ENCODE results near the gene CARS1.

DNA sequence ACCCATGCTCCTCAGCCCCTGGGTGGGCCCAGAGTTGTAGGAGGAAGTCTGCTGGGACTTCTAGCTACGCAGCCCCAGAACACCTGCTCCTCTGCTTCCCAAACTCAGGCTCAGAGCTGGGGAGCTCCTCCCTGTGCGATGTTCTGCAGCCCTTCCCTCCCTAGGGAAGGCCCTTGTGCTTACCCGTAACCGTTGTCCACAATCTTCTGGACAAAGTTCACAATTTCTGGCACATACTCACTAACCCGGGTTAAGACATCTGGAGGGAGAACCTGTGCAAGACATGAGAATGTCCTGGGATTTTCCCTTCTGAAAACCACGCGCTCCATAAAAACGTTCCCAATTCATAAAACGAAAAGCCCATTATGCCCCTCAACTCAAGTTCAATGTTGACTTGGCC is 28.4 kb downstream of the CARS1 start:
- no peak for TF ChIP-seq JUND (IDR thresholded peaks at IDR 0.05; ENCODE audit: borderline replicate concordance, low read depth, low read length)
- no peak for TF ChIP-seq JUND (tag; IDR thresholded peaks at IDR 0.05; ENCODE audit: borderline replicate concordance, low read depth, low read length)
- TF ChIP-seq, protein P1, sequence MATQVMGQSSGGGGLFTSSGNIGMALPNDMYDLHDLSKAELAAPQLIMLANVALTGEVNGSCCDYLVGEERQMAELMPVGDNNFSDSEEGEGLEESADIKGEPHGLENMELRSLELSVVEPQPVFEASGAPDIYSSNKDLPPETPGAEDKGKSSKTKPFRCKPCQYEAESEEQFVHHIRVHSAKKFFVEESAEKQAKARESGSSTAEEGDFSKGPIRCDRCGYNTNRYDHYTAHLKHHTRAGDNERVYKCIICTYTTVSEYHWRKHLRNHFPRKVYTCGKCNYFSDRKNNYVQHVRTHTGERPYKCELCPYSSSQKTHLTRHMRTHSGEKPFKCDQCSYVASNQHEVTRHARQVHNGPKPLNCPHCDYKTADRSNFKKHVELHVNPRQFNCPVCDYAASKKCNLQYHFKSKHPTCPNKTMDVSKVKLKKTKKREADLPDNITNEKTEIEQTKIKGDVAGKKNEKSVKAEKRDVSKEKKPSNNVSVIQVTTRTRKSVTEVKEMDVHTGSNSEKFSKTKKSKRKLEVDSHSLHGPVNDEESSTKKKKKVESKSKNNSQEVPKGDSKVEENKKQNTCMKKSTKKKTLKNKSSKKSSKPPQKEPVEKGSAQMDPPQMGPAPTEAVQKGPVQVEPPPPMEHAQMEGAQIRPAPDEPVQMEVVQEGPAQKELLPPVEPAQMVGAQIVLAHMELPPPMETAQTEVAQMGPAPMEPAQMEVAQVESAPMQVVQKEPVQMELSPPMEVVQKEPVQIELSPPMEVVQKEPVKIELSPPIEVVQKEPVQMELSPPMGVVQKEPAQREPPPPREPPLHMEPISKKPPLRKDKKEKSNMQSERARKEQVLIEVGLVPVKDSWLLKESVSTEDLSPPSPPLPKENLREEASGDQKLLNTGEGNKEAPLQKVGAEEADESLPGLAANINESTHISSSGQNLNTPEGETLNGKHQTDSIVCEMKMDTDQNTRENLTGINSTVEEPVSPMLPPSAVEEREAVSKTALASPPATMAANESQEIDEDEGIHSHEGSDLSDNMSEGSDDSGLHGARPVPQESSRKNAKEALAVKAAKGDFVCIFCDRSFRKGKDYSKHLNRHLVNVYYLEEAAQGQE (IDR thresholded peaks at IDR 0.05; ENCODE audit: borderline replicate concordance) = no peak
- TF ChIP-seq, protein P1 (CRISPR knock-in tag; IDR thresholded peaks at IDR 0.05; ENCODE audit: low read depth) = no peak
- TF ChIP-seq FIP1L1 (IDR thresholded peaks at IDR 0.05; ENCODE audit: low read depth, low read length, poor library complexity, severe bottlenecking) = no peak
- no peak for TF ChIP-seq RCOR1 (IDR thresholded peaks at IDR 0.05; ENCODE audit: borderline replicate concordance in 1 of 2, low read depth in 2 of 2, low read length in 2 of 2)
- TF ChIP-seq CTCF (IDR thresholded peaks at IDR 0.05 in 2 of 3, conservative IDR thresholded peaks at IDR 0.05 in 1 of 3; ENCODE audit: insufficient read depth in 2 of 3, low read depth in 1 of 3, low read length in 3 of 3) = no peak
- TF ChIP-seq RBM22 (IDR thresholded peaks at IDR 0.05; ENCODE audit: low read depth, low read length, poor library complexity, severe bottlenecking) = no peak
